Fibroblast of lung (primary cell): ENCODE measurements around the gene GGACT. TPM values are rescaled to one million over a fixed set of nuclear protein-coding genes. Genes with fewer than 3 reads are reported as not detected.

Experiments
- DNase-seq, 2 donors: peaks; one replicate each; pipeline versions ENCODE4 v3.0.0 to v3.0.0-alpha.2; 2010; ENCODE audit warnings: low read depth in 2 of 2
- H2AFZ ChIP-seq: 2 replicates; pipeline ENCODE4 v1.5.1; 2012; ENCODE audit warnings: low read length, control low read depth, inconsistent platforms
- H3K27ac ChIP-seq: 2 replicates; pipeline ENCODE4 v1.5.1; 2011; ENCODE audit warnings: low read length, control low read depth; ENCODE audit not compliant: insufficient read depth
- H3K27me3 ChIP-seq: 2 replicates; pipeline ENCODE4 v1.5.1; 2011; ENCODE audit warnings: mild to moderate bottlenecking, low read length; ENCODE audit not compliant: control insufficient read depth, insufficient read depth
- H3K36me3 ChIP-seq: 2 replicates; pipeline ENCODE4 v1.5.1; 2011; ENCODE audit warnings: low read length; ENCODE audit not compliant: control insufficient read depth, insufficient read depth
- H3K4me1 ChIP-seq: 2 replicates; pipeline ENCODE4 v1.5.1; 2011; ENCODE audit warnings: low read length; ENCODE audit not compliant: control insufficient read depth, insufficient read depth; ENCODE audit errors: extremely low read depth
- H3K4me2 ChIP-seq: 2 replicates; pipeline ENCODE4 v1.5.1; 2011; ENCODE audit warnings: low read length, control low read depth; ENCODE audit not compliant: insufficient read depth; ENCODE audit errors: extremely low read depth
- H3K4me3 ChIP-seq, 4 experiments: fragments of 200-600 bp in 1 of 4; sonication (generic) in 1 of 4; replicated peaks in 1 of 4; 2 replicates each; pipeline ENCODE4 v1.5.1; 2011 to 2016; ENCODE audit warnings: low read length in 4 of 4, low read depth in 3 of 4, mild to moderate bottlenecking in 3 of 4, control low read depth in 2 of 4, inconsistent platforms in 1 of 4, mixed read lengths in 1 of 4; ENCODE audit not compliant: insufficient read depth in 1 of 4; ENCODE audit errors: control extremely low read depth in 1 of 4
- H3K79me2 ChIP-seq: 2 replicates; pipeline ENCODE4 v1.5.1; 2012; ENCODE audit warnings: mild to moderate bottlenecking, low read length, inconsistent platforms; ENCODE audit not compliant: control insufficient read depth, insufficient read depth
- H3K9ac ChIP-seq: 2 replicates; pipeline ENCODE4 v1.5.1; 2011; ENCODE audit warnings: mild to moderate bottlenecking, low read length, control low read depth; ENCODE audit not compliant: insufficient read depth
- H3K9me3 ChIP-seq: 2 replicates; pipeline ENCODE4 v1.5.1; 2012; ENCODE audit warnings: low read depth, low read length; ENCODE audit not compliant: control insufficient read depth, insufficient read depth
- H4K20me1 ChIP-seq: 2 replicates; pipeline ENCODE4 v1.5.1; 2011; ENCODE audit warnings: low read length; ENCODE audit not compliant: control insufficient read depth, insufficient read depth; ENCODE audit errors: extremely low read depth
- CTCF ChIP-seq, 2 donors: IDR thresholded peaks in 1 of 2; conservative IDR thresholded peaks in 1 of 2; 1 replicate in 1 of 2; 2 replicates in 1 of 2; pipeline ENCODE4 v1.5.1; 2011 to 2012; ENCODE audit warnings: low read length in 2 of 2, control low read depth in 1 of 2, inconsistent platforms in 1 of 2, low read depth in 1 of 2, mild to moderate bottlenecking in 1 of 2
- EZH2 ChIP-seq: IDR thresholded peaks from 2 replicates; pipeline ENCODE4 v1.5.1; 2012; ENCODE audit warnings: low read length, control low read depth, mild to moderate bottlenecking; ENCODE audit errors: missing control alignments
- polyA plus RNA-seq, 2 donors: library from polyadenylated mRNA; depleted of rRNA in 1 of 2; stranded (reverse) in 1 of 2; unstranded in 1 of 2; fragments of >200 nt; gene quantifications; 2 replicates each; pipeline ENCODE4 v1.2.1, GENCODE V29; 2011 to 2012; ENCODE audit warnings: missing spikeins in 1 of 2
- total RNA-seq: library from RNA; depleted of rRNA; stranded (reverse); fragments of >200 nt; gene quantifications from 2 replicates; pipeline ENCODE4 v1.2.1, GENCODE V29; 2014

Gene GGACT
- total and polyA plus RNA-seq, 2 donors (not counting 1 experiment from before 2014, with no cell fraction given): 2.6 to 6.6 TPM

GRCh38 chr13:100523411-100523810, 65.2 kb downstream of the GGACT start:
- H2AFZ ChIP-seq: no peak overlapping the region
- no peak overlapping the region for H3K27ac ChIP-seq
- peaks cover 1% of the 10 kb centered on the region for H3K36me3 ChIP-seq
- no peak overlapping the region for H3K9ac ChIP-seq
- H3K9me3 ChIP-seq: no peaks in the 10 kb centered on the region
- H3K79me2 ChIP-seq: no peaks in the 10 kb centered on the region
- no peaks in the 10 kb centered on the region for H3K27me3 ChIP-seq
- no peaks in the 10 kb centered on the region for H3K4me1 ChIP-seq
- H4K20me1 ChIP-seq: no peaks in the 10 kb centered on the region
- TF ChIP-seq CTCF (conservative IDR thresholded peaks at IDR 0.05 in 1 of 2, IDR thresholded peaks at IDR 0.05 in 1 of 2; ENCODE audit: low read depth in 1 of 2, low read length in 2 of 2) (no peak), EZH2 (no peak)
- no peak overlapping the region for H3K4me2 ChIP-seq
- no peak overlapping the region for H3K4me3 ChIP-seq
- no peak for DNase-seq

GRCh38 chr13:100522618-100523309, 65.8 kb downstream of the GGACT start:
- H3K36me3 ChIP-seq: peaks cover 1% of the 10 kb centered on the region
- H3K27me3 ChIP-seq: no peaks in the 10 kb centered on the region
- no peak overlapping the region for H3K4me2 ChIP-seq
- no peak overlapping the region for H3K9ac ChIP-seq
- no peak overlapping the region for H3K27ac ChIP-seq
- no peaks in the 10 kb centered on the region for H4K20me1 ChIP-seq
- DNase-seq: no peak
- no peaks in the 10 kb centered on the region for H3K79me2 ChIP-seq
- no peak overlapping the region for H3K4me3 ChIP-seq
- H2AFZ ChIP-seq: no peak overlapping the region
- no peak for TF ChIP-seq EZH2
- no peak for TF ChIP-seq CTCF (conservative IDR thresholded peaks at IDR 0.05 in 1 of 2, IDR thresholded peaks at IDR 0.05 in 1 of 2; ENCODE audit: low read depth in 1 of 2, low read length in 2 of 2)
- no peaks in the 10 kb centered on the region for H3K9me3 ChIP-seq
- H3K4me1 ChIP-seq: no peaks in the 10 kb centered on the region

- no peak for DNase-seq
- H3K27ac ChIP-seq: no peak overlapping the region
- no peak overlapping the region for H3K9ac ChIP-seq
- H3K4me3 ChIP-seq: no peak overlapping the region
- H3K79me2 ChIP-seq: no peaks in the 10 kb centered on the region
- H3K9me3 ChIP-seq: no peaks in the 10 kb centered on the region
- H3K27me3 ChIP-seq: no peaks in the 10 kb centered on the region
- H2AFZ ChIP-seq: no peak overlapping the region
- H3K4me1 ChIP-seq: no peaks in the 10 kb centered on the region
- H3K36me3 ChIP-seq: peaks cover 1% of the 10 kb centered on the region
- no peak for TF ChIP-seq CTCF (conservative IDR thresholded peaks at IDR 0.05 in 1 of 2, IDR thresholded peaks at IDR 0.05 in 1 of 2; ENCODE audit: low read depth in 1 of 2, low read length in 2 of 2)
- no peak for TF ChIP-seq EZH2
- H4K20me1 ChIP-seq: no peaks in the 10 kb centered on the region
- no peak overlapping the region for H3K4me2 ChIP-seq
Observed at GRCh38 chr13:100521851-100522617, 66.6 kb downstream of the GGACT start.
